Measurements from ENCODE around the gene NUCKS1. TPM values are rescaled to one million over a fixed set of nuclear protein-coding genes. Genes with fewer than 3 reads are reported as not detected.

Gene NUCKS1
- total and polyA plus RNA-seq, 2 of the 8 experiments (the other 6 are each of a cell fraction or from before 2014, with no cell fraction given): 126 to 461 TPM

GRCh38 chr1:205743977-205744376 is 6.0 kb downstream of the NUCKS1 start (continued):
- TF ChIP-seq HDAC2 (IDR thresholded peaks at IDR 0.05; ENCODE audit: borderline replicate concordance in 1 of 2, low read depth in 2 of 2, low read length in 2 of 2) (no peak), TCF12 (IDR thresholded peaks at IDR 0.05; ENCODE audit: low read depth, low read length) (no peak), CHD1 (IDR thresholded peaks at IDR 0.05; ENCODE audit: low read depth, low read length) (no peak), KDM1A (IDR thresholded peaks at IDR 0.05; ENCODE audit: borderline replicate concordance, low read length) (no peak)

All from H1 (cell line).